ENCODE results near the gene SERPINA10.

DNA sequence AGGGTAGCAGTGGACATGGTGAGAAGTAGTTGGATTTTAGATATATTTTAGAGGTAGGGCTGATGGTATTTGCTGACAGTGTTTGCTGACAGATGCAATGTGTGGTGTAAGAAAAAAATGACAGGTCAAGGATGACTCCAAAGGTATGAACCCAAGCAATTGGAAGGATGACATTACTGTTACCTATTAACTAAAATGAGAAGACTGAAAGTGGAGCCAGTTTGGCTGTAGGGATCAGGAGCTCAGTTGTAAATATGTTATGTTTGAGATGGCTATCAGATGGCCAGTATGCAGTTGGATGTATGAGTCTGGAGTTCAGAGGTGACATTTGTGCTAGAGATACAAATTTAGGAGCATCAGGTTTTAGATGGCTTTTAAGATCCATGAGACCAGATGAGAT lies 47.5 kb upstream of the SERPINA10 start:
- TF ChIP-seq, protein P1, sequence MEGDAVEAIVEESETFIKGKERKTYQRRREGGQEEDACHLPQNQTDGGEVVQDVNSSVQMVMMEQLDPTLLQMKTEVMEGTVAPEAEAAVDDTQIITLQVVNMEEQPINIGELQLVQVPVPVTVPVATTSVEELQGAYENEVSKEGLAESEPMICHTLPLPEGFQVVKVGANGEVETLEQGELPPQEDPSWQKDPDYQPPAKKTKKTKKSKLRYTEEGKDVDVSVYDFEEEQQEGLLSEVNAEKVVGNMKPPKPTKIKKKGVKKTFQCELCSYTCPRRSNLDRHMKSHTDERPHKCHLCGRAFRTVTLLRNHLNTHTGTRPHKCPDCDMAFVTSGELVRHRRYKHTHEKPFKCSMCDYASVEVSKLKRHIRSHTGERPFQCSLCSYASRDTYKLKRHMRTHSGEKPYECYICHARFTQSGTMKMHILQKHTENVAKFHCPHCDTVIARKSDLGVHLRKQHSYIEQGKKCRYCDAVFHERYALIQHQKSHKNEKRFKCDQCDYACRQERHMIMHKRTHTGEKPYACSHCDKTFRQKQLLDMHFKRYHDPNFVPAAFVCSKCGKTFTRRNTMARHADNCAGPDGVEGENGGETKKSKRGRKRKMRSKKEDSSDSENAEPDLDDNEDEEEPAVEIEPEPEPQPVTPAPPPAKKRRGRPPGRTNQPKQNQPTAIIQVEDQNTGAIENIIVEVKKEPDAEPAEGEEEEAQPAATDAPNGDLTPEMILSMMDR (IDR thresholded peaks at IDR 0.05; ENCODE audit: extremely low read depth in 1 of 2, insufficient read depth in 1 of 2, low read depth in 1 of 2, low read length in 2 of 2) = no peak
- TF ChIP-seq GATA2 (IDR thresholded peaks at IDR 0.05; ENCODE audit: insufficient read depth, insufficient read length, low read depth, low read length) (no peak), POLR2A (IDR thresholded peaks at IDR 0.05; ENCODE audit: low read depth, low read length) (no peak), MYC (IDR thresholded peaks at IDR 0.05; ENCODE audit: low read depth, low read length) (no peak), JUN (IDR thresholded peaks at IDR 0.05; ENCODE audit: borderline replicate concordance, insufficient read depth, insufficient read length, low read depth) (no peak)

Measured in endothelial cell of umbilical vein (primary cell).